GM19238 (cell line): ENCODE measurements around the gene TTC14.

Experiments used
- DNase-seq: peaks from one replicate; pipeline ENCODE4 v3.0.0; 2011; ENCODE audit warnings: low spot score; ENCODE audit not compliant: insufficient read length

TTC14 gene

DNA sequence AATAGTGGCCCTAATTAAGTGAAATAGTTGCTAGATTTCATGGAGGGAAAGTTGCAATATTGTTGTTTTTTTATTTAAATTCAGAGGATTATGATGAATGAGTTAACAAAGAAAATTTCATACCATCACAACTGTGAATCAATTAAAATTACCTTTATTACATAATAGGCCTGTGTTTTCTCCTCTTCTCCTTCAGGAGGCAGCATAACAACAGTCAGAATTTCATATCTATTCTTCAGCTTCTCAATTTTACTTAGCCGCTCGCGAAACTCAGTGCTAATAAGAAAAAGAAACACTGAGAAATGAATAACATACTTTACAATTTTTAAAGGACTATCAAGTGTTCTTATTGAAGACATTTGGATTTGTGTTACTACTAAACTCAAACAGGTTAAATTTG lies 29.4 kb downstream of the TTC14 start:
- DNase-seq, result no peak

- no peak for DNase-seq
Observed at GRCh38 chr3:180633722-180634121, 31.8 kb downstream of the TTC14 start.

GRCh38 chr3:180640987-180641386 lies 39.0 kb downstream of the TTC14 start:
- DNase-seq, result no peak

DNA sequence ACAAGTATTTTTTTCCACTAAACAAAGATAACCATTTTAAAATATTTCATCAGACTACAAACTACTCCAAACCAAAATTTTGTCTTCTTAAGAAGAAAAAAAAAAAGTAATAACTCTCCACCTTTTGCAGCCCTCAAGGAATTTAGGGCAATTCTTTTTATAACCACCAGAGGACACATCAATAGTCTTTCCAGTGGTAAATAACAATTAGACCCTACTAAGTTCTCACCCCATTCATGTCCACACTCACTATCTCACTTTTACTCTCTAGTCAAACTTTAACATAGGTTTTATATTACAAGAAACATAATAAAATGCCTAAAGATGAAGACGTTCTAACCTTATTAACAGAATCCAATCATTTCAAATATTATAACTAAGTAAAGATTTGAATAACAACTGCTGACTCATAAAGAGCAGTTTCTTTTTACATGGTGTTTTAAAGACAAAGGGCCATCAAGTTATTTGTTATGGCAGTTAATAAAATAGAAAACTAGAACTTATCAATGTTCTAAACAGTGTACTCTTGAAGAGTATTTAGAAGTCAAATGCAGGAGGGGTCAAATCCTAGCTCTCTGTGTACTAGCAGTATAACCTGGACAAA lies 44.3 kb downstream of the TTC14 start:
- no peak for DNase-seq

- DNase-seq, result no peak
Observed at GRCh38 chr3:180656406-180656805, 54.4 kb downstream of the TTC14 start.

DNA sequence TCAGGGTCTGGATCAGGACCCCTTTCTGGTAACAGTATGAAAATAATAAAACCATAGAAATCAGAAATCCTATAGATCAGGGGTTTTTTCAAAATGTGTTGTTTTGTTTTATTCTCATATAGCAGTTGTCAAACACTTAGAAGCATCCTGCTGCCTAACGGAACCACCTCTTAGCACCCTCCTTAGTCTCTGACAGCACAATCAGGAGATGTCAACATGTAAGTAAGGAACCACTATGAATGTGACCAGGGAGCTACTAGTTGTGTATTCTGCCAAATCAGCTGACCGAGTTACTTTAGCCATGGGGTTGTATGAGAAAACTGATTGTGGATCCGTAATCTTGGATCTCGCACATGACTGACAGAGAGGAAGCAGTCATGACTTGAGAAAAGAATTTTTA lies 55.1 kb downstream of the TTC14 start:
- no peak for DNase-seq
